Osteocyte (in vitro differentiated cells): ENCODE measurements around the gene RBM27. TPM values are rescaled to one million over a fixed set of nuclear protein-coding genes. Genes with fewer than 3 reads are reported as not detected.
"Not testable (repeated sequence)": the region's sequence is repeated elsewhere in the genome, so short reads cannot be mapped to it uniquely, and the experiment has no call there.

Source experiments
- DNase-seq: peaks from one replicate; pipeline ENCODE4 v3.0.0; 2021; ENCODE audit warnings: mixed read lengths; ENCODE audit not compliant: unreplicated experiment; ENCODE audit errors: extremely low spot score
- H3K27ac Mint-ChIP-seq: one replicate; pipeline ENCODE4 v1.8.0; 2021; ENCODE audit warnings: mild to moderate bottlenecking, mixed read lengths; ENCODE audit not compliant: unreplicated experiment
- H3K27me3 Mint-ChIP-seq: one replicate; pipeline ENCODE4 v1.8.0; 2021; ENCODE audit warnings: mixed read lengths; ENCODE audit not compliant: unreplicated experiment
- H3K36me3 Mint-ChIP-seq: one replicate; pipeline ENCODE4 v1.8.0; 2021; ENCODE audit warnings: mixed read lengths; ENCODE audit not compliant: unreplicated experiment
- H3K4me1 Mint-ChIP-seq: one replicate; pipeline ENCODE4 v1.8.0; 2021; ENCODE audit warnings: mixed read lengths; ENCODE audit not compliant: unreplicated experiment
- H3K4me3 Mint-ChIP-seq: one replicate; pipeline ENCODE4 v1.8.0; 2021; ENCODE audit warnings: mild to moderate bottlenecking, moderate library complexity, mixed read lengths; ENCODE audit not compliant: unreplicated experiment
- H3K9me3 Mint-ChIP-seq: one replicate; pipeline ENCODE4 v1.8.0; 2021; ENCODE audit warnings: mixed read lengths; ENCODE audit not compliant: unreplicated experiment
- total RNA-seq: library from RNA; stranded (reverse); gene quantifications from 2 replicates; pipeline ENCODE4 v1.2.1, GENCODE V29; 2021
- TF ChIP-seq, protein P1 (sequence below): fragments of 200-600 bp; sonication (generic); IDR thresholded peaks from 2 replicates; pipeline ENCODE4 v1.5.0; 2021; ENCODE audit warnings: antibody characterized with exemption, mild to moderate bottlenecking, moderate library complexity

RBM27 gene
- total RNA-seq, 1 donor from 2014 or later = 12.2 TPM

DNA sequence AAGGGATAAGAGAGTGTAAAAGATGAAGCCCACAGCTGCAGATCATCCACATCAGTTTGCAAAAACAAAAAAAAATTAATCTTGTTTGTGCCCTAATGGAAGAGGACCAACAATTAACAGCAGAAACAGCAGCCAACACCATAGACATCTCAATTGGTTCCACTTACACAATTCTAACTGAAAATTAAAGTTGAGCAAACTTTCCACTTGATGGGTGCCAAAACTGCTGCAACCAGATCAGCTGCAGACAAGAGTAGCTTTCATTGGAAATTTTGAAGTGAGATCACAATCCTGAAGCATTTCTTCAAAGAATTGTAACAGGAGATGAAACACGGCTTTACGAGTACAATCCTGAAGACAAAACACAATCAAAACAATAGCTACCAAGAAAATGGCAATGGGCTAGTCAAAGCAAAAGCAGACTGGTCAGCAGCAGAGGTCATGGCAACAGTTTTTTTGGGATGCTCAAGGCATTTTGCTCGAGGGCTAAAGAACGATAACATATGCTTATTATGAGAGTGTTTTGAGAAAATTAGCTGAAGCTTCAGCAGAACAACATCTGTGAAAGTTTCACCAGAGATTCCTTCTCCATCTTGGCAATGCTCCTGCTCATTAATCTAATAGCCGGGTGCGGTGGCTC lies 4.1 kb upstream of the RBM27 start:
- H3K9me3 Mint-ChIP-seq = no peaks in the 10 kb centered on the region
- DNase-seq = no peak
- peaks cover 11% of the 10 kb centered on the region for H3K27me3 Mint-ChIP-seq
- peaks cover 6% of the 10 kb centered on the region for H3K4me1 Mint-ChIP-seq
- H3K36me3 Mint-ChIP-seq = no peaks in the 10 kb centered on the region
- no peak overlapping the region for H3K4me3 Mint-ChIP-seq
- TF ChIP-seq, protein P1, sequence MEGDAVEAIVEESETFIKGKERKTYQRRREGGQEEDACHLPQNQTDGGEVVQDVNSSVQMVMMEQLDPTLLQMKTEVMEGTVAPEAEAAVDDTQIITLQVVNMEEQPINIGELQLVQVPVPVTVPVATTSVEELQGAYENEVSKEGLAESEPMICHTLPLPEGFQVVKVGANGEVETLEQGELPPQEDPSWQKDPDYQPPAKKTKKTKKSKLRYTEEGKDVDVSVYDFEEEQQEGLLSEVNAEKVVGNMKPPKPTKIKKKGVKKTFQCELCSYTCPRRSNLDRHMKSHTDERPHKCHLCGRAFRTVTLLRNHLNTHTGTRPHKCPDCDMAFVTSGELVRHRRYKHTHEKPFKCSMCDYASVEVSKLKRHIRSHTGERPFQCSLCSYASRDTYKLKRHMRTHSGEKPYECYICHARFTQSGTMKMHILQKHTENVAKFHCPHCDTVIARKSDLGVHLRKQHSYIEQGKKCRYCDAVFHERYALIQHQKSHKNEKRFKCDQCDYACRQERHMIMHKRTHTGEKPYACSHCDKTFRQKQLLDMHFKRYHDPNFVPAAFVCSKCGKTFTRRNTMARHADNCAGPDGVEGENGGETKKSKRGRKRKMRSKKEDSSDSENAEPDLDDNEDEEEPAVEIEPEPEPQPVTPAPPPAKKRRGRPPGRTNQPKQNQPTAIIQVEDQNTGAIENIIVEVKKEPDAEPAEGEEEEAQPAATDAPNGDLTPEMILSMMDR = no peak
- H3K27ac Mint-ChIP-seq = no peak overlapping the region

DNA sequence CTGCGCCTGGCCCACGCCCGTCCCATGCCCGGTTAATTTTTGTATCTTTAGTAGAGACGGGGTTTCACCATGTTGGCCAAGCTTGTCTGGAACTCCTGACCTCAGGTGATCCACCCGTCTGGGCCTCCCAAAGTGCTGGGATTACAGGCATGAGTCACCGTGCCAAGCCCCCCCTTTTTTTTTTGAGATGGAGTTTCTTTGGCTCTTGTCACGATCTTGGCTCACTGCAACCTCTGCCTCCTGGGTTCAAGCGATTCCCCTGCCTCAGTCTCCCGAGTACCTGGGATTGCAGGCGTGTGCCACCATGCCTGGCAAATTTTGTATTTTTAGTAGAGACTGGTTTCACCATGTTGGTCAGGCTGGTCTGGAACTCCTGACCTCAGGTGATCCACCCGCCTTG lies 1.6 kb upstream of the RBM27 start:
- H3K9me3 Mint-ChIP-seq, H3K4me3 Mint-ChIP-seq: not testable (repeated sequence)

GRCh38 chr5:146203872-146204192 lies 427 bp downstream of the RBM27 start:
- peaks cover 2% of the 10 kb centered on the region for H3K36me3 Mint-ChIP-seq
- no peaks in the 10 kb centered on the region for H3K27me3 Mint-ChIP-seq
- no peak overlapping the region for H3K27ac Mint-ChIP-seq
- H3K9me3 Mint-ChIP-seq = no peaks in the 10 kb centered on the region
- peaks cover 13% of the 10 kb centered on the region for H3K4me1 Mint-ChIP-seq
- TF ChIP-seq, protein P1 = no peak
- DNase-seq = no peak
- H3K4me3 Mint-ChIP-seq = no peak overlapping the region

More for the DNA sequence above, 1.6 kb upstream of the RBM27 start:
- H3K4me1 Mint-ChIP-seq = peaks cover 11% of the 10 kb centered on the region
- not testable (repeated sequence) for H3K36me3 Mint-ChIP-seq, H3K27ac Mint-ChIP-seq, H3K27me3 Mint-ChIP-seq, DNase-seq

DNA sequence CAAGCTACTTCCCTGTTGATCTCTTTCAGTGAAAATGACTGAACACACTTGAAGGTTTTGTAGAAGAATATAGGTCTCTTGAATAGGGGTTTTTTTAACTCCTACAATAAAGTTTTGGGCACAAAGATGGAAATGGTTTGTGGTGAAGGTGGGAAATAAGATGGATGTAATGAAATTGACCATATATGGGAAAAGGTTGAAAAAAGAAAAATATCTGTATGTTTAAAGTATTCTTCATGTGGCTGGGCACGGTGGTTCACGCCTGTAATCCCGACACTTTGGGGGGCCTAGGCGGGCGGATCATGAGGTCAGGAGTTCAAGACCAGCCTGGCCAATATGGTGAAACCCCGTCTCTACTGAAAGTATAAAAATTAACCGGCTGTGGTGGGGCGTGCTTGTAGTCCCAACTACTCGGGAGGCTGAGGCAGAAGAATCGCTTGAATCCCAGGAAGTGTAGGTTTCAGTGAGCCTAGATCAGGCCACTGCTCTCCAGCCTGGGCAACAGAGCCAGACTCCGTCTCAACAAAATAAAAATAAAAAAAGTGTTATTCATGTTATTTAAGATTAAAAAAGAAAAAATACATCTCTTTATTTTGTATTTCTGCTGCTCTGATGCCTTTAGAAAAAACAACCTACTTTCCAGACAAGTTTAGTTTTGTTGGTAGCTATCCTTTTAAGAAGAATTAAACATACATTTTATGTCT lies 2.2 kb downstream of the RBM27 start:
- no peak for DNase-seq
- H3K27me3 Mint-ChIP-seq = no peaks in the 10 kb centered on the region
- TF ChIP-seq, protein P1 = no peak
- no peak overlapping the region for H3K27ac Mint-ChIP-seq
- H3K4me3 Mint-ChIP-seq = no peak overlapping the region
- peaks cover 18% of the 10 kb centered on the region for H3K4me1 Mint-ChIP-seq
- H3K9me3 Mint-ChIP-seq = no peaks in the 10 kb centered on the region
- H3K36me3 Mint-ChIP-seq = peaks cover 2% of the 10 kb centered on the region

- Mint-ChIP-seq H3K4me3 (peak overlapping the region; percentile 35), H3K27ac (no peak overlapping the region), H3K9me3 (no peaks in the 10 kb centered on the region), H3K4me1 (peaks cover 18% of the 10 kb centered on the region), H3K27me3 (no peaks in the 10 kb centered on the region), H3K36me3 (peaks cover 2% of the 10 kb centered on the region)
- DNase-seq = no peak
- TF ChIP-seq, protein P1 = no peak
Measured at GRCh38 chr5:146206257-146206656, 2.9 kb downstream of the RBM27 start.
